GM19238 (cell line): Measurements from ENCODE around the gene XPC.

Source experiments
- DNase-seq: peaks from one replicate; pipeline ENCODE4 v3.0.0; 2011; ENCODE audit warnings: low spot score; ENCODE audit not compliant: insufficient read length

XPC gene

GRCh38 chr3:14134291-14134690, 44.1 kb downstream of the XPC start:
- no peak for DNase-seq

- DNase-seq: no peak
These were observed 44.5 kb downstream of the XPC start for GRCh38 chr3:14133876-14134275.

DNA sequence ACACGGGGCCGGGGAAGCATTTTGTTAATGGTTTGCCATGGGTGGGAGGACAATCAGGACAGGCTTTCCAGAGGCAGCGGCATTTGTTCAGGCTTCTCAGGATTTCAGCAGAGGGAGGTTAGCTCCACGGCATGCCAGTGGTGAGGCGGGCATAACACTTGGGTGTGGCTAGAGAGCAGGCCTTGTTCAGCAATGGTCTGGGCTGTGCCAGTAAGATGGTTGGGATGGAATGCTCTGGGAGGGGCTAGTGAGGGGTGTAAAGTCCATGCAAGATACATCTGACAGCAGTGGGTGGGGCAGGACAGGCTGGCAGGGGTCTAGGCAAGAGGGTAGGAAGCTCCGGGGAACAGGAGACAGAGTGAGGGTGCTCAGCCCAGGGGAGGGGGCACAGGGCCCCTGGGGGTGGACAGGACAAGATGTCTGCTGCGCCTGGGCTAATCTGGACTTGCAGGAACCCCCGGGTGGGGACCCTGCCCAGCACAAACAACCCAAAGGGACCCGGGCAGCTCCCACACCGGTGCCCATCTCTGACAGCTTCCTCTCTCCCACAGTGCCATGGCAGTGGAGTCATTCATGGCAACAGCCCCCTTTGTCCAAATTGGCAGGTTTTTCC, 45.1 kb downstream of the XPC start:
- no peak for DNase-seq

GRCh38 chr3:14132689-14133088, 45.7 kb downstream of the XPC start:
- DNase-seq: no peak

GRCh38 chr3:14132120-14132519, 46.3 kb downstream of the XPC start:
- DNase-seq: no peak

- no peak for DNase-seq
These were observed 47.3 kb downstream of the XPC start for GRCh38 chr3:14131134-14131533.

DNA sequence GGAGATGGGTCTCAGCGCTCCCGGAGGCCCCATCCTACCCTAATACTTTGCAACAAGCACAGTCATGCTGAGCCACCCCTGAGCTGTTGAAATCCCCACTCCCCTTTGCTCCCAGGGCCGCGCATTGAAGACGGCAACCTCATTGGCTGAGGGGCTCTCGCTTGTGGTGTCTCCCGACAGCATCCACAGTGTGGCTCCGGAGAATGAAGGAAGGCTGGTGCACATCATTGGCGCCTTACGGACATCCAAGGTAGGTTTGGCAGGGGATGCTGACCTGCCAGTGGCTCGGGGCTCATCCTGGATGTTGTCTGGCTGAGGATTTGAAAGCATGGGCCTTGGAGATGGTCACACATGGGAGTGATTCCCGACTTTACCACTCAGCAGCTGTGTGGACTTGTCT, 47.7 kb downstream of the XPC start:
- no peak for DNase-seq

DNA sequence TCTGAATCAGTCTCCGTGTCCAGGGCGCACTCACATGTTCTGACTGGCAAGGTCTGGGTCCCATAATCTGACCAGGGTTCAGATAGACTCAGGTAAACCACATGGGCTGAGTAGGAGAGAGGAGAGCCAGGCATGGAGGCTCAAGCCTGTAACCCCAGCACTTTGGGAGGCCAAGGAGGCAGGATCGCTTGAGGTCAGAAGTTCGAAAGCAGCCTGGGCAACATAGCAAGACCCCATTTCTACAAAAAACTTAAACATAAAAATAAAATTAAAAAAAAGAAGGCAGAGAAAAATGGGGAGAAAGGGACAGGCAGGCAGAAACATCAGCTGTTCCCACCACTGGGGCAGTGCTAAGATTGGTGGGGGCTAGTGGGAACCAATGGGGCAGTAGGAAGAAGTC, 48.2 kb downstream of the XPC start:
- DNase-seq: no peak

DNA sequence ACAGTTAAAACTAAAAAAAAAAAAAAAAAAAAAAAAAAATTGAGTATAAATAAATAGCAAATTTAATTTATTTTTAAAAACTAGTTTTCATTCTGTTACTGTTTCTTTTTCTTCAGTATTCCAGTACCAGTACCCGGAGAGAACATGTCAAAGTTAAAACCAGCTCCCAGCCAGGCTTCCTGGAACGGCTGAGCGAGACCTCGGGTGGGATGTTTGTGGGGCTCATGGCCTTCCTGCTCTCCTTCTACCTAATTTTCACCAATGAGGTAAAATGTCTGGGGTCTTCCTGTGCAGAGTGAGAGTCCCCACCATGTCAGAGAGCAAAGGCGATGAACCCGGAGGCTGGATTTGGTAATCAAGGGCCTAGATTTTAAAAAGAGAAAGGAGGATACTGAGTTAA, 49.1 kb downstream of the XPC start:
- no peak for DNase-seq

GRCh38 chr3:14128724-14129123, 49.7 kb downstream of the XPC start:
- DNase-seq: no peak

GRCh38 chr3:14127516-14128161, 50.8 kb downstream of the XPC start:
- no peak for DNase-seq

DNA sequence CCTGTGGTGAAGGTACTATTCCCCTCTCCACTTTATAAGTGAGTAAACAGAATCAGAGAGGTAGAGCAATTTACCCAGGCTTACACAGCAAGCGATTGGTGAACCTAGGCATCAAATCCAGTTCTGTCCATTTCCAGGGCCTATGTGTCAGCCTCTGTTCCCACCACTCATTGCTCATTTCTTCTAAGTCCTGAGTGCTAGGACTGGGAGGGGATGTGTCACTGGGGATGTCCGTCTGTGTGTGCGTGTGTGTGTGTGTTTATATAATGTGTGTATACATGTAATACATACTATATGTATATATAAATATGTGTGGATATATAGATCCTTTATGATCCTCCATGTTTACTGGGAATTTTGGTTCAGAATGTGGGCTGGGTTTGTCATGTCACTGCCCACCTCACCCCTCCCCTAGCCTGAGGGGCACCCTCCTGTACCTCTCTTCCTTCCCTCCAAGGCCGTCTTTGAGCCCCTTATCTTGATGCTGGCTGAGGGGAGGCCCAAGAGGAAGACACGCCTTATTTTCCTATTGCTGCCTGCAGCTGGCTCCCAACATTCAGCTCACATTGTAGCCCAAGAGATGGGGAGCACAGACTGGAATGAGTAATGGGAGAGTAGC, 51.4 kb downstream of the XPC start:
- DNase-seq: no peak

DNA sequence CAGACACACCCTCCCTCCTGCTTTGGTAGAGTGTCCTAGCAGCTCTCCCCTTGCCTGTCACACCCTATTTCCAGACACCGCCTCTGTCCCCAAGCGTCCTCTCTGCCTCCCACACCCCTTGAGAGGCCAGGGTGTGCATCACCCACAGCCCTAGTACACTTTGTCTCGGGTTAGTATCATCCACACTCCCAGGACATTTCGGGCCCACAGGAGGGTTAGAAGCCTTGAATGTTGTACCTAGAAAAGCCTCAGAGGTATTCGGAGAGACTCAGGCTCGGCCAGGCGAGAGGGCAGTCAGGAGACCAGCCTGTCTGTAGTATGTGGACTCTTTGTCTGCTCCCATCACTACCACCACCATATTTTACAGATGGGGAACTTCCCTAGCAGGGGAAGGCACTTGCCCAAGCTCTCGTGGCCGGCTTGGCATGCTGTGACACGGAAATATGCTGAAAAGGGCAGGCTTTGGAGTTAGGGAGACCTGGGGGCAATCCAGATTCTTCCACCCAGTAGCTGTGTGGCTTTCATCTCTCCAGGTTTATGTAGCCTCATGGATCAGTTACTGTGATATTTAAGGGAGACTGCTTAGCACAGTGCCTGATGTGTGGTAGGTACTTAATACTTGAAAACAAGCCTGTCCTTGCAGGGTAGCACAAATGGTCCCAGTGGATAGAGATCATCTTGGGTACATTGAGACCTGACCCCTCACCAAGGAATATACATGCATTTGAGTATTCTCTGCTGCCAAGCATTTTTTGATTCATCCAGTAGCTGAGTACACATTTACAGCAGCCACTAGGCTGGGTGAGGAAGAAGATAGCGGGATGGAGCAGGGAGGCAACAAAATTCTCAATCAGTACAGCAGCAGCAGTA, 52.1 kb downstream of the XPC start:
- DNase-seq: no peak

- DNase-seq: peak; percentile 27
These were observed 53.0 kb downstream of the XPC start for GRCh38 chr3:14125193-14126016.

GRCh38 chr3:14124615-14125192, 53.7 kb downstream of the XPC start, which contains the start of the genes CHCHD4 and TMEM43:
Gene CHCHD4, minus strand, starts transcription at chr3:14124870. Its CDS starts 194 bp downstream, at chr3:14124676.
Gene TMEM43, plus strand, starts transcription at chr3:14125052. Its CDS starts 142 bp downstream, at chr3:14125194.
- DNase-seq: peak; percentile 98

DNA sequence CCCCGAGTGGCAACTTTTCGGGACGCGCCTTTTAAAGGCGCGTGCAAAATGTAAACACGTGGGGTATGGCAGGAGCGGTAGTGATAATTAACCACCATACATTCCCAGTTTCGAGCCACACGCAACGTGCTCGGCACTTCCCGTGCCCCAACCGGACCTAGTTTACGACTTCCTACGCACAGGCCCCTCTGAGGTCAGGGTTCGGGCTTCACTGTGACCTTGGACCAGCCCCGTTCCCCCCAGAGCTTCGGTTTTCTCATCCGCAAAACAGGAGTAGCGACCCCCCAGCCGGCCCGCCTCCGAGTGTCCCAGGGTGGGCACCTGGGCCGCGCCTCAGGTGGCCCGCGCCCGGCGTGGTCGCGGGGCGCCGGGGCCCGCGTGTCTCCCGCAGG, 54.2 kb downstream of the XPC start:
- DNase-seq: peak; percentile 63

DNA sequence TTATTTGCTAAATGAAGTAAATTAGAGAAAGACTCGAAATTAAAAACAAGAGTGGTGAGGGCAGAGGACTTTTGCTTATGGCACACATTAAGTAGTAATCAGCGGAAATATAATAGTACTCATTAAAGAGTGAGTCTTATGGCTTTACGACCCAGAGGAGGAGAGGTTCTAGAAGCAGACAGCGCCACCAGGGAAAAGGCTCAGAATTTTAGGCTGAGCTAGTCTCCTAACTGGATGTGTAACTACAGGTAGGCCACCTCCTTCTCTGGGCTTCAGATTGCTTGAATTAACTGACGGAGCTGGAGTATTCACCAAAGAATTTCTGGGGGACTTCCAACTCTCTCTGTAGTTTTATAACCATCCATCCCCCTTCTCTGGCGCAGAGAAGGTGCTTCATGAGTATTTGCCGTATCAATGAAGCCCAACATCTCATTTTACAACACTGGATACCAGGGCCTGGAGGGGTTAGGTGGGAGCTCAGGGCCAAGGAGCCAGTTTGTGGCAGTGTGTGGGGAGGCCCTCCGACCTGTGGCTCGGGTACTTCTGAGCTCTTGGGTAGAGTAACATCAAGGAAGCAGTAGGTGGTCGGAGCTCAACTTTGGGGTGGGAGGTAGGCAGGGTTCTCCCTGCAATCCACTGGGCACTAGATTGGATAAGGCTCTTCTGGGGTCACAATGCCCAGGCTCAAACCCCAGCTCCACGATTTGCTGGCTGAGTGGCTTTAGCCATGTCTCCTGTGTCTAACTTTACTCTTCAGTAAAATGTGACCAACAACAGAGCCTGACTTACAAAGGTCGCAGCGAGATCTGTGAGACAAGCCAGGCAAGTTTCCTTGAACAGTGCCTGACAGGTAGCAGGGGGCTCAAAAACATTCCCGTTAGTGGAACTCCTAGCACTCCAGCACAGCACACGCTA, 54.8 kb downstream of the XPC start:
- no peak for DNase-seq

- DNase-seq: no peak
These were observed 56.1 kb downstream of the XPC start for GRCh38 chr3:14122301-14122700.

GRCh38 chr3:14121859-14122258, 56.5 kb downstream of the XPC start:
- DNase-seq: no peak
